Measurements from ENCODE around the gene HSD17B1.

DNA sequence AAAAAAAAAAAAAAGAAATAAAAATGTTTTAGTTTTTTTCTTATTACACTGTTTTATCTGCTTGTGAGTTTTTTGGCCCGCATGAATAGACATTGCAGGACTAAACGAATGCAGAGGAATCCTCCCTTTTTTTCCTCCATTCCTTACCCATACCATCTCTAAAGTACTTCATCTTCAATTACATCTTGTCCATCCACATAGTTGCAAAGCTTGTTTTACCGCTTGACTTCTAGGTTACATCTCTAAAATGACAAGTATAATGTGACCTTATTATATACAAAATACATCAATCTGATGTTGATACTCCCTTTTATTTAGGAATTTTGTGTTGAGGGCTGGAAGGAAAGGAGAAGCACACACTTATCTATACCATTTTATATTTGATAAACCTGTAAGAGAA lies 43.7 kb downstream of the HSD17B1 start:
- TF ChIP-seq, protein P1, sequence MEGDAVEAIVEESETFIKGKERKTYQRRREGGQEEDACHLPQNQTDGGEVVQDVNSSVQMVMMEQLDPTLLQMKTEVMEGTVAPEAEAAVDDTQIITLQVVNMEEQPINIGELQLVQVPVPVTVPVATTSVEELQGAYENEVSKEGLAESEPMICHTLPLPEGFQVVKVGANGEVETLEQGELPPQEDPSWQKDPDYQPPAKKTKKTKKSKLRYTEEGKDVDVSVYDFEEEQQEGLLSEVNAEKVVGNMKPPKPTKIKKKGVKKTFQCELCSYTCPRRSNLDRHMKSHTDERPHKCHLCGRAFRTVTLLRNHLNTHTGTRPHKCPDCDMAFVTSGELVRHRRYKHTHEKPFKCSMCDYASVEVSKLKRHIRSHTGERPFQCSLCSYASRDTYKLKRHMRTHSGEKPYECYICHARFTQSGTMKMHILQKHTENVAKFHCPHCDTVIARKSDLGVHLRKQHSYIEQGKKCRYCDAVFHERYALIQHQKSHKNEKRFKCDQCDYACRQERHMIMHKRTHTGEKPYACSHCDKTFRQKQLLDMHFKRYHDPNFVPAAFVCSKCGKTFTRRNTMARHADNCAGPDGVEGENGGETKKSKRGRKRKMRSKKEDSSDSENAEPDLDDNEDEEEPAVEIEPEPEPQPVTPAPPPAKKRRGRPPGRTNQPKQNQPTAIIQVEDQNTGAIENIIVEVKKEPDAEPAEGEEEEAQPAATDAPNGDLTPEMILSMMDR (IDR thresholded peaks at IDR 0.05) = no peak
- no peak for TF ChIP-seq POLR2A (IDR thresholded peaks at IDR 0.05)
